GM19468 (cell line): ENCODE data around the gene RPL13A.

Source experiments
- ATAC-seq: cut with Tn5 transposase; IDR thresholded peaks from one replicate; pipeline ENCODE4 v1.9.1; 2021; ENCODE audit warnings: mild to moderate bottlenecking, moderate library complexity, moderate number of reproducible peaks; ENCODE audit not compliant: unreplicated experiment; ENCODE audit errors: extremely low read depth

RPL13A gene

DNA sequence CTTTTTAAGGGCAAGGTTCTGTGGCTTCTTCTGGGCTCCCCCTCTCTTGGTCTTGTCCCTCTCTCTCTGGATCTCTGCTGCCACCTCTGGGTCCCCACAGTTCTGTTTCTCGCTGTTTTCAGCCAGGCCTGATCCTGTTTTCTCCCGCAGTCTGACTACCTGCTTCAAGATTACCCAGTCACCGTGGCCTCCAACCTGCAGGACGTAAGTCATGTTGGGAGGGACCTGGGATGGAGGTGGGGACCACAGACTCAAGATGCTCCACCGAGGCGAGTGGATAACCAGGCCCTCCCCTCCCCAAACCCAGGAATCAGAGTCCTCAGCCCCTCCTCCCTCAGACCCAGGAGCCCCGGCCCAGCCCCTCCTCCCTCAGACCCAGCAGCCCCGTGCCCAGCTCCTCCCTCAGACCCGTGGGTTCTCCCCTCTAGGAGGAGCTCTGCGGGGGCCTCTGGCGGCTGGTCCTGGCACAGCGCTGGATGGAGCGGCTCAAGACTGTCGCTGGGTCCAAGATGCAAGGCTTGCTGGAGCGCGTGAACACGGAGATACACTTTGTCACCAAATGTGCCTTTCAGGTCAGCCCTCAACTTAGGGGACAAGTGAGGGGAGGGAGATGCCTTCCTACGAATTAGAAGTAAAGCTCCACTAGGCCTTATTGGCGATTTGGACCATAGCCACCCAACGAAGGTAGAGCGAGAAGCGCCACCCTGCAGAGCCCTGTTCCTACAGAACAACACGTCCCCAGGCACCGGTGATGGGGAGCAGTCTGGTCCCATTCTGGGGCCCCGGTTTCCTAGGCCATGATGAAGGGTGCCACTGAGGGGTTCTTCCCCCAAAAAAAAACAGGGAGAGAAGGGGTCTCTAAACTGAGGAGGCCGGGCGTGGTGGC is 11.2 kb upstream of the RPL13A start:
- no peak for ATAC-seq

GRCh38 chr19:49479975-49480628 is 7.3 kb upstream of the RPL13A start:
- ATAC-seq: no peak

DNA sequence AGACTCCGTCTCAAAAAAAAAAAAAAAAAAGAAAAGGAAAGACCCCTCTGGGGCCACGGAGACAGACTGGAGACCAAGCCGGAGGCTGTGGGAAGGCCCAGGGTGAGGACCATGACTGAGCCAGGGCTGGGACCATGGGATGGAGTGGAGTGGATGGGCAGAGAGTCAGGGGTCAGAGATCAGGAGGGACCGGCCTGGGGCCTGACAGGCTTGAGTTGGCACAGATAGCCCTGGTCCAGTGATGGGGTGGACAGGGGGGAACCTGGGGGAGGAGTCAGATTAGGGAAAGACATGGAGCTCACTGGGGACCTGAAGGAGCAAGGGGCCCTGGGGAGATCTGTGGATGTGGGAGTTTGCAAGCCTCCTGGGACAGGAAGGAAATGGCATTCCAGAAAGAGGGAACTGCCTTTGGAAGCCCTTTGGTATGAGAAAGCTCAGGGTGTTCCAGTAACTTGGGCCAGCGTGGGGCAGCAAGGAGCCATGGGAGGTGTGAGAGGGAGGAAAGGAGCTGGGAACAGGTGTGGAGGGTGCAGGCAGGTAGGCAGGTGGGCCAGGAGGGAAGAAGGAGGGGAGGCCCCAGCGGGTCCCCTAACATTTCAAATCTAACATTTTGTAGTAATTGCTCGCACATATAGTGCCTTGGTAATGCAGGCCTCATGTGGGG is 6.3 kb upstream of the RPL13A start:
- ATAC-seq: no peak

DNA sequence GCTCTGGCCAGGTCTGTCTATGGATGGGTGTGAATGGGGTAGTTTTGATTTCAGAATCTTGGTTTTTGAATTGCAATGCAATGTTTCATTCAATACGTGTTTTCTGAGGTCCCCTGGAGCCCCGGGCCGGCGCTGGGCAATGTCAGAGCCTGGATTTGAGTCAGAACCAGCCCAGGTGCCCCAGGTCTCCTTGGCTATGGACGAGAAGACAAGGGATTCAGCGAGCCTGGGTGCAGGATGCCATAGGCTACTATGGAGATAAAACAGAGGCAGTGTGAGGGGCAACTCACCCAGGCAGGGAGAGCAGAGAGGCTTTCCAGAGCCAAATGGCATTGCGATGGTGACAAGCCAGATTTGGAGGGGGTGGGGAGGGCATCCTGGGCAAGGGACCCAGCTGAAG is 1.2 kb upstream of the RPL13A start:
- ATAC-seq: no peak

GRCh38 chr19:49486710-49487276 is 615 bp upstream of the RPL13A start:
- no peak for ATAC-seq

DNA sequence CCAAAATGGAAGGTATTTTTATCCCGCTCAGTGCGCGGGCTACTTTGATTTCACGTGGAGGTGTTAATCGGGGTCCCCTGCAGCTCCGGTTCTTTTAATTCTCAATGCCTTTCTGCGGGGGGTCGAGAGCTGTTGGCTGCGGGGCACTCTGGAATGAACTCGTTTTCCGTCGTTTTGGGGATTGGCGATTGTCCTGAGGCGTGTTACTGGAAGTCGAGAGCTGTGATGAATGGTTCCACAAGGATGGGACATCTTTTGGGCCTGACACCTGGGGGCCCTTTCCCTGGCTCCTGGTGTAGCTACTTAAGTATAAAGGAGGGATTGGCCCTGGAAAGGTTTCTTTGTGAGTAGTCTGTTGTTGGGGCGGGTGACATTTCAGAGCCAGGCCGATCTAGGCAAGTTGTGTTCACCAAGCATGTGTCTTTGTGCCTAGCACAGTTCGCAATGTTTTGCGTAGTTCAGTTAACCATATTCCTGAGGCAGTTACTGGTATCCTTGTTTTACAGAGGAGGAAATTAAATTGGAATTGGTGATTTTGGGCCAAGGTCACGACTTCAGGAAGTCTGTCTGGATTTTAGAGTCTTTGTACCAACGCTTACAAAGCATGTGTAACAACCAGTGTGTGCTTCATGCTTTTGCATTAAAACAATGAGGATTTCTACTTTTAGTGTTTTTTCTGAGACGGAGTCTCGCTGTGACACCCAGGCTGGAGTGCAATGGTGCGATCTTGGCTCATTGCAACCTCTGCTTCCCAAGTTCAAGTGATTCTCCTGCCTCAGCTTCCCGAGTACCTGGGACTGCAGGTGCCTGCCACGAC is 846 bp downstream of the RPL13A start:
- ATAC-seq: no peak

DNA sequence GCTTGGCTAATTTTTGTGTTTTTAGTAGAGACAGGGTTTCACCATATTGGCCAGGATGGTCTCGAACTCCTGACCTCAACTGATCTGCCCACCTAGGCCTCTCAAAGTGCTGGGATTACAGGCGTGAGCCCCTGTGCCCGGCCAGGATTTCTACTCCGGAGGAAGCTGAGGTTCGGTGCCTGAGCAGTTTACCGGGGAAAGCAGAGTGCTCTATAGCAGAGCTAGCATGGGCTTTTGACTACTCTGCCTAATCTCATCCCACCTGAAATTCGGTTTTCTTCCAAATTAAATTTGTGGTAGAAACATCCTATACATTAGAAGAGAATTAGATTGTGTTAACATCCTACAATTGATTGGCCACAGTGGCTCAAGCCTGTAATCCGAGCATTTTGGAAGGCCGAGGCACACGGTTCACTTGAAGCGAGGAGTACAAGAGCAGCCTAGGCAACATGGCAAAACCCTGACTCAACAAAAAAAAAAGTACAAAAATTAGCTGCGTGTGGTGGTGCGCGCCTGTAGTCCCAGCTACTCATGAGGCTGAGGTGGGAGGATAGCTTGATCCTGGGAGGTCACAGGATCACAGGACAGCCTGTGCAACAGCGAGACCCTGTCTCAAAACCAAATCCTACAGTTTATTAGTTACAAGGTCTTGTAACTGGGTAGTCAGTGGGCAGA is 1.6 kb downstream of the RPL13A start:
- no peak for ATAC-seq

GRCh38 chr19:49489601-49490167 is 2.3 kb downstream of the RPL13A start:
- no peak for ATAC-seq

DNA sequence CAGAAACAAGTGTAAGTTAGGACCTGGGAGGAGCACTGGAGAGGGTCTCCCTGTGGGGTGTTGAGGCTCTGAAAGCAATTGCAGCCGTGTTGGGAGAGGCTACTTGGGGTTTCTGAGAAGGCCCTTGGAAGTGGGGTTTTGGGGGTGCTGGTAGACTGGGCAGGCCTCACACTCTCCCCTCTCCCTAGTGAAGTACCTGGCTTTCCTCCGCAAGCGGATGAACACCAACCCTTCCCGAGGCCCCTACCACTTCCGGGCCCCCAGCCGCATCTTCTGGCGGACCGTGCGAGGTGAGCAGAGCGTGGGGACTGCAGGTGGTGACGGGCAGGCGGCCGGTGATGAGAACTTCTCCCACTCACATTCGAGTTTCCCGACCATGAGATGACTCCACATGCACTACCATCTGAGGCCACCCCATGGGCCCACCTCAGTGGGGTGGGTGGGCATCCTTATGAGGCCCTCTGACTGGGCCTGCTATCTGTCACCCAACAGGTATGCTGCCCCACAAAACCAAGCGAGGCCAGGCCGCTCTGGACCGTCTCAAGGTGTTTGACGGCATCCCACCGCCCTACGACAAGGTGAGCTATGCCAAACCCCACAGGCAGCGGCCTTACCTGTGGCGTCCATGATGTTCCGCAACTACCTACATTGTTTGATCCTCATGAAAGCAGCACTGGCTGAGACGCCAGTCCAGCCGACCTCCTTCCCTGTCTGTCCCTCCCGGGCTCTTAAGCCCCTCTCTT is 3.0 kb downstream of the RPL13A start:
- no peak for ATAC-seq

DNA sequence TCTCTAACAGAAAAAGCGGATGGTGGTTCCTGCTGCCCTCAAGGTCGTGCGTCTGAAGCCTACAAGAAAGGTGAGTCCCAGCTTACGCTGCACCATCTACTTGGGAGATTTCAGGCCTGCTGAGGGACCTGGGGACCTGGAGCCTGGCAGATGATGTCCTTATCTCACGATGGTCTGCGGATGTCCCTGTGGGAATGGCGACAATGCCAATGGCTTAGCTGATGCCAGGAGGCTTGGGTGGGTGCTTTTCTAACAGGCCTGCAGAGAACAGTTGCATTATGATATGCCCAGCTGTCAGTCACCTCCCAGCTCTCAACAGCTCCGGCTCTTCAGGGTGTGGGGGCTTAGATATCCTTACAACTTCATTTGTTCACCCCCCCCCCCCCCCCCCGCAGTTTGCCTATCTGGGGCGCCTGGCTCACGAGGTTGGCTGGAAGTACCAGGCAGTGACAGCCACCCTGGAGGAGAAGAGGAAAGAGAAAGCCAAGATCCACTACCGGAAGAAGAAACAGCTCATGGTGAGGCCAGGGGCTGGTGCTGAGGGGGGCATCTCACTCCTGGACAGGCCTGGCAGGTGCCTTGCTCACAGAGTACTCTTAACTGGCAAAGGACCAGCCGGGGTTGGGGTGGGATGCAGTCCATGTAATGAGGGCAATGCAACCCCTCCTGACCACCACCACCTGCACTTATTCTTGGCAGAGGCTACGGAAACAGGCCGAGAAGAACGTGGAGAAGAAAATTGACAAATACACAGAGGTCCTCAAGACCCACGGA is 3.8 kb downstream of the RPL13A start:
- ATAC-seq: no peak

- ATAC-seq: no peak
These were observed 4.6 kb downstream of the RPL13A start for GRCh38 chr19:49491804-49492572.

DNA sequence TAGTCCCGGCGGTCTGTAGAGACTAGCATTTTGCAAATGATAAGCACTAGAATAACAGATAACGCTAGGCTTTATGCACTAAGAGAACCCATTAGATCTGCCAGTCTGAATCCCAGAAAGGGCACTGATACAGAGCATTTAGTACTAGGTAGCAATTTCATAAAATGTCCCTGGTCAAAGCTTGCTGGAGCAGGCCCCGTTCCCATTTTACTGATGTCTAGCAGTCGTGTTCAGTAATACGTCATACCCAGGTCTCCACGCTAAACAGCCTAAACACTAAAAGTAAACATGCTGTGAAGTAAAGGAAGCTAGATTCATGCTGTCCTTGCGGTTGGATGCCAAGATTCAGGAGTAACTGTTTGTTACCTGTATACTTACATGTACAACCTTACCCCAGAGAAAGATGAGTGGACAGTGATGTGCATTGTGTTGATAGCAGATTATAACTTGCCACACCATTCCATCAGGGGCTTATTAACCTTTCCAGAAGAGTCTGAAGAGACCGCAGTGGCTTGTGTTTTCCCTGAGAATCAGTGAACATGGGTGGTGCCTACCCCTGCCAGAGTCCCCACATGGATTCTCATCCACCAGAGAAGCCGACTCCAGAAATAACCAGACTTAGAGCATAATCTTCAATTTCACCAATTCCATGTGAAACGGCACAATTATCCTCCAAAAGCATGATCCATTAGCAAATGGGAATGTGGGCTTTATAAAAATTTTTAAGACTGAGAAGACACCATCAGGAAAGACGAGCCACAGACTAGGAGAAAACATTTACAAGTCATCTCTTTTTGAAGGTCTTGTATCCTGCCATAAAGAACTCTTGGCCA is 5.4 kb downstream of the RPL13A start:
- ATAC-seq: no peak

DNA sequence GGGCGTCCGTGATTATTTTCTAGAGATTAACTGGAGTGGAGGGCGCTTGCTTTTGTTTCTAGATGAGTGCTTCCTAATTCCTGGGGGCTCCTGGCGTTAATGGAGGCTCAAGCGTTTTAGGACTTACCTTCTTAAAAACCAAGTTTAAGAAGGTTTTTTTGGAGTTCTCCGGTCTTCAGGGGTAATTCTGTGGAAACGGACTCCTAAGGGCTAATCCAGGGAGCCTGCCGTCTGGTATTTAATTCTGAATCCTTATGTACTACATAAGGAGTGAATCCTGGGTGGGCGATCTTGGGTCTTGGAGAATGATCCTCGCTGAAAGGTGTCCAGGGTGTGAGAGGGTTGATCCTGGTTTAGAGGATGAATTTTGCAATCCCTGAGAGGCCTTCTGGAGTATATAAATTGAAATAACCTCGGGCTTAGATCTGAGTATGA is 9.2 kb downstream of the RPL13A start:
- no peak for ATAC-seq

DNA sequence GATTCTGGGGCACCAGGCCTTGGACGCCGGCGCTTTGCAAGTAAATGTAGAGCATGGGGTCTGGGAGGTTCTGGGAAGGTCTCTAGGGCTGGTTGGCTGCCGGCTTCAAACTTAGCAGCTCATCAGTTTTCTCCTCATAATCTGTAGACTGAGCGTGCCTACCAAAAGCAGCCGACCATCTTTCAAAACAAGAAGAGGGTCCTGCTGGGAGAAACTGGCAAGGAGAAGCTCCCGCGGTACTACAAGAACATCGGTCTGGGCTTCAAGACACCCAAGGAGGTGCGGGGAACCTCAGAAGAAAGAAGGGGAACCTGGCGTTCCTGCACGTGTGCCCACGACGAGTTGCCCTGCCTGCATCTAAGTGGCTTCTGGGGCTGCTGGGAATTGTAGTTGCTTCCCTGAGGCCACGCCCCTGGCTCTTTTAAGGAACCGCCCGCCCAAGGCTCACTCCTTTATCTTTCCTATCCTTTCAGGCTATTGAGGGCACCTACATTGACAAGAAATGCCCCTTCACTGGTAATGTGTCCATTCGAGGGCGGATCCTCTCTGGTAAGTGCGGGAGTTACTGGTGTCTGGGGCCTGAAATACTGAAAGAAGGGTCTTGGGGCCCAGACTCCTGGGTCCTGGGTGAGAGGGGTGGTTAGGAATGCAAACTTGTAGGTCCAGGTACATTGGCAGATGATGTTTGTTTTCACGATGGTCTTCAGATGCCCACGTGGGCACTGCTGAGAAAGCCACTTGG is 9.8 kb downstream of the RPL13A start:
- no peak for ATAC-seq

GRCh38 chr19:49497789-49498103 is 10.3 kb downstream of the RPL13A start:
- no peak for ATAC-seq

DNA sequence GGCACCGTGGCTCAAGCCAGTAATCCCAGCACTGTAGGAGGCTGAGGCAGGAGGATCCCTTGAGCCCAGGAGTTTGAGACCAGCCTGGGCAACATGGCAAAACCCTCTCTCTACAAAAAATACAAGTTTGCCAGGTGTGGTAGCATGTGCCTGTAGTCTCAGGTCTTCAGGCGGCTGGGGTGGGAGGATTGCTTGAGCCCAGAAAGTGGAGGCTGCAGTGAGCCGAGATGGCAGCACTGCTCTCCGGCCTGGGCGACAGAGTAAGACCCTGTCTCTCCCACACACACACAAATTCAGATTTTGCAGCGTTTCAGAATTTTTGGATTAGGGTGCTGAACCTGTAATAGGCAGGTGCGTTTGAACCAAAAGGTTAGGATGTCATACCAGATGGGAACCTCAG is 11.1 kb downstream of the RPL13A start:
- no peak for ATAC-seq
